Measurements from ENCODE around the gene RIMS4. TPM values are rescaled to one million over a fixed set of nuclear protein-coding genes. Genes with fewer than 3 reads are reported as not detected.

Gene RIMS4
- polyA plus RNA-seq, 4 donors, result 1.2 to 9.3 TPM; not detected in 2

DNA sequence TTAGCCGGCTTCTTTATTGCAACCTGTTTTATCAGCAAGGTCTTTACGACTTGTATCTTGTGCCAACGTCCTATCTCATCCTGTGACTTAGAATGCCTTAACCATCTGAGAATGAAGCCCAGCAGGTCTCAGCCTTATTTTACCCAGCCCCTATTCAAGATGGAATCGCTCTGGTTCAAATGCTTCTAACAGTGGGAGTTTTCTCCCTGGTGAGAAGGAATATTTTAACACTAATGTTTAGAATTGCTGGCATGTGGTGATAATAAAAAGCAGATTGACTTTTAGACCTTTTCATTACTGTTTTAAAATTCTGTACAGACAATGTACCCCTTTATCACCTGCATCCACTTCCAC lies 74.6 kb downstream of the RIMS4 start:
- Histone ChIP-seq H3K27ac (ENCODE audit: low read depth in 1 of 3, low read length in 2 of 3) (peak overlapping the region in 2 of 3 donors; percentile 32 to 60), H3K27me3 (ENCODE audit: control insufficient read depth in 3 of 3, insufficient read depth in 3 of 3, low read length in 3 of 3) (no peaks in the 10 kb centered on the region), H3K4me3 (ENCODE audit: low read depth in 1 of 3, low read length in 3 of 3) (no peak overlapping the region), H3K9me3 (ENCODE audit: control insufficient read depth in 2 of 2, insufficient read depth in 1 of 2, low read depth in 1 of 2, low read length in 1 of 2) (peaks cover 0 to 6% of the 10 kb centered on the region in 2 donors), H3K4me1 (ENCODE audit: control insufficient read depth in 3 of 3, insufficient read depth in 2 of 3, low read depth in 1 of 3, low read length in 2 of 3) (no peaks in the 10 kb centered on the region), H3K36me3 (ENCODE audit: control insufficient read depth in 3 of 3, insufficient read depth in 2 of 3, low read depth in 1 of 3, low read length in 3 of 3) (no peaks in the 10 kb centered on the region)
- FAIRE-seq (no peak), DNase-seq (no peak)
- WGBS, 3 donors, result 48 to 77% (median 68%) methylated on average over 4 of the region's 4 CpGs

- FAIRE-seq, result no peak
- WGBS, 3 donors, result 62 to 69% (median 67%) methylated on average over 3 of the region's 3 CpGs
Measured at GRCh38 chr20:44734938-44735337, 75.4 kb downstream of the RIMS4 start.

GRCh38 chr20:44733341-44734069 lies 76.8 kb downstream of the RIMS4 start:
- Histone ChIP-seq H3K27ac (ENCODE audit: low read depth in 1 of 3, low read length in 2 of 3) (no peak overlapping the region), H3K36me3 (ENCODE audit: control insufficient read depth in 3 of 3, insufficient read depth in 2 of 3, low read depth in 1 of 3, low read length in 3 of 3) (no peaks in the 10 kb centered on the region), H3K9me3 (ENCODE audit: control insufficient read depth in 2 of 2, insufficient read depth in 1 of 2, low read depth in 1 of 2, low read length in 1 of 2) (peaks cover 0 to 6% of the 10 kb centered on the region in 2 donors), H3K4me1 (ENCODE audit: control insufficient read depth in 3 of 3, insufficient read depth in 2 of 3, low read depth in 1 of 3, low read length in 2 of 3) (peaks cover 0 to 11% (median 0%) of the 10 kb centered on the region in 3 donors), H3K4me3 (ENCODE audit: low read depth in 1 of 3, low read length in 3 of 3) (no peak overlapping the region), H3K27me3 (ENCODE audit: control insufficient read depth in 3 of 3, insufficient read depth in 3 of 3, low read length in 3 of 3) (no peaks in the 10 kb centered on the region)
- peak; percentile 62 to 76 for DNase-seq
- WGBS, 3 donors, result 27 to 32% (median 28%) methylated on average over 7 of the region's 7 CpGs
- no peak for FAIRE-seq

More at GRCh38 chr20:44734938-44735337, 75.4 kb downstream of the RIMS4 start:
- Histone ChIP-seq H3K4me3 (ENCODE audit: low read depth in 1 of 3, low read length in 3 of 3) (no peak overlapping the region), H3K27ac (ENCODE audit: low read depth in 1 of 3, low read length in 2 of 3) (no peak overlapping the region), H3K36me3 (ENCODE audit: control insufficient read depth in 3 of 3, insufficient read depth in 2 of 3, low read depth in 1 of 3, low read length in 3 of 3) (no peaks in the 10 kb centered on the region), H3K9me3 (ENCODE audit: control insufficient read depth in 2 of 2, insufficient read depth in 1 of 2, low read depth in 1 of 2, low read length in 1 of 2) (peaks cover 0 to 6% of the 10 kb centered on the region in 2 donors), H3K27me3 (ENCODE audit: control insufficient read depth in 3 of 3, insufficient read depth in 3 of 3, low read length in 3 of 3) (no peaks in the 10 kb centered on the region), H3K4me1 (ENCODE audit: control insufficient read depth in 3 of 3, insufficient read depth in 2 of 3, low read depth in 1 of 3, low read length in 2 of 3) (no peaks in the 10 kb centered on the region)
- no peak for DNase-seq

DNA sequence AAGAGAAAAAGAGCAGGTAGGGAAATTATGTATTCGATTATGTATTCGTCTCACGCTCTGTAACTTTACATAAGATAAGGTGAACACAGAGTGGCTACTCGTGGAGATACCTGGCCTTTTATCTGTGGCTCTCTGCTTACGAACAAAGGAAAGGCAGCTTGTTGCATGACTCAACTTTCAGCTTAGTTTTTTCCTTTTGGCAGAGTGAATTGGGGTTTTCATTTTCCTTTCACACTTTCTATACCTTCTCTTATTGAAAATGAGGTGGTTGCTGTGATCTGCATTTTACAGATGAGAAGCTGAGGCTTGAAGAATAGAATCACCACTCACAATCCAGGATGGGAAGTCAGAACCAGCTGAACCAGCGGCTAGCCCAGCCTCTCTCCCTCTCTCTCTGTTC lies 78.0 kb downstream of the RIMS4 start:
- peak in 1 of 2 donors; percentile 21 for DNase-seq
- Histone ChIP-seq H3K36me3 (ENCODE audit: control insufficient read depth in 3 of 3, insufficient read depth in 2 of 3, low read depth in 1 of 3, low read length in 3 of 3) (no peaks in the 10 kb centered on the region), H3K27me3 (ENCODE audit: control insufficient read depth in 3 of 3, insufficient read depth in 3 of 3, low read length in 3 of 3) (no peaks in the 10 kb centered on the region), H3K27ac (ENCODE audit: low read depth in 1 of 3, low read length in 2 of 3) (no peak overlapping the region), H3K9me3 (ENCODE audit: control insufficient read depth in 2 of 2, insufficient read depth in 1 of 2, low read depth in 1 of 2, low read length in 1 of 2) (peaks cover 0 to 6% of the 10 kb centered on the region in 2 donors), H3K4me1 (ENCODE audit: control insufficient read depth in 3 of 3, insufficient read depth in 2 of 3, low read depth in 1 of 3, low read length in 2 of 3) (peaks cover 0 to 11% (median 0%) of the 10 kb centered on the region in 3 donors), H3K4me3 (ENCODE audit: low read depth in 1 of 3, low read length in 3 of 3) (no peak overlapping the region)
- 36 to 59% (median 41%) methylated on average over 6 of the region's 6 CpGs for WGBS, 3 donors
- no peak for FAIRE-seq

GRCh38 chr20:44731657-44732056 lies 78.7 kb downstream of the RIMS4 start:
- 54 to 77% (median 59%) methylated on average over 8 of the region's 8 CpGs for WGBS, 3 donors

GRCh38 chr20:44730441-44730840 lies 79.9 kb downstream of the RIMS4 start:
- WGBS, 3 donors, result 83 to 93% (median 85%) methylated on average over 2 of the region's 2 CpGs

More at GRCh38 chr20:44731657-44732056, 78.7 kb downstream of the RIMS4 start:
- H3K4me1 ChIP-seq (ENCODE audit: control insufficient read depth in 3 of 3, insufficient read depth in 2 of 3, low read depth in 1 of 3, low read length in 2 of 3), result peaks cover 0 to 11% (median 0%) of the 10 kb centered on the region in 3 donors
- H3K9me3 ChIP-seq (ENCODE audit: control insufficient read depth in 2 of 2, insufficient read depth in 1 of 2, low read depth in 1 of 2, low read length in 1 of 2), result peaks cover 0 to 2% of the 10 kb centered on the region in 2 donors
- no peaks in the 10 kb centered on the region for H3K36me3 ChIP-seq (ENCODE audit: control insufficient read depth in 3 of 3, insufficient read depth in 2 of 3, low read depth in 1 of 3, low read length in 3 of 3)
- no peak overlapping the region for H3K27ac ChIP-seq (ENCODE audit: low read depth in 1 of 3, low read length in 2 of 3)
- no peaks in the 10 kb centered on the region for H3K27me3 ChIP-seq (ENCODE audit: control insufficient read depth in 3 of 3, insufficient read depth in 3 of 3, low read length in 3 of 3)
- DNase-seq, result no peak
- no peak overlapping the region for H3K4me3 ChIP-seq (ENCODE audit: low read depth in 1 of 3, low read length in 3 of 3)
- FAIRE-seq, result no peak

DNA sequence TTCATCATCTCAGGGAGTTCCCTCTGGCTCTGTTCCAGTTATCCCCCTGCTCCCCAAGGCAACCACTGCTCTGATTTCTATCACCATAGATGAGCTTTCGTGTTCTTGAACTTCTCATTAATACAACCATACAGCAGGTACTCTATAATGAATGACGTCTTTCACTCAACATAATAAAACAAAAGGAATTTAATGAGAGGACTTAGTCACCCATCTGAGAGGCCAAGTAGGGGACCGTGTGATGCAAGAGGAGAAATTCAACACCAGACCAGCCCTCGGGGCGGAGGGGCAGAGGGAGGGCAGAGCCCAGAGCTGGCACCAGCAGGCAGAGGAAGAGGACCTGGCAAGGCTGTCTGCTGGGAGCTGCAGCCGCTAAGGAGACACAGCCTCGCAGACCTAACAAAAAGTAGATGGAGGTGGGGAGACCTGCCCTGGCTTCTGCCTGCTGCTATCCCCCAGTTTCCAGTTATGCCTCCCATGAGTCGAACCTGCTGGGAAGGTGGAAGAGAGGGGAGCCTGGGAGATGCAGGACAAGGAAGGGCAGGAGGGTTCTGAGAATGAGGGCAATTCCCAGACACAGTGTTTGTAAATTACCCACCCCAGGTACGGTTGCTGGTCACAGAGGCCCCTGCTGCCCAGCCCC lies 81.4 kb downstream of the RIMS4 start:
- Histone ChIP-seq H3K9me3 (ENCODE audit: control insufficient read depth in 2 of 2, insufficient read depth in 1 of 2, low read depth in 1 of 2, low read length in 1 of 2) (no peaks in the 10 kb centered on the region), H3K4me3 (ENCODE audit: low read depth in 1 of 3, low read length in 3 of 3) (no peak overlapping the region), H3K36me3 (ENCODE audit: control insufficient read depth in 3 of 3, insufficient read depth in 2 of 3, low read depth in 1 of 3, low read length in 3 of 3) (no peaks in the 10 kb centered on the region), H3K27me3 (ENCODE audit: control insufficient read depth in 3 of 3, insufficient read depth in 3 of 3, low read length in 3 of 3) (peaks cover 0 to 11% (median 0%) of the 10 kb centered on the region in 3 donors), H3K27ac (ENCODE audit: low read depth in 1 of 3, low read length in 2 of 3) (no peak overlapping the region), H3K4me1 (ENCODE audit: control insufficient read depth in 3 of 3, insufficient read depth in 2 of 3, low read depth in 1 of 3, low read length in 2 of 3) (peaks cover 0 to 11% (median 0%) of the 10 kb centered on the region in 3 donors)
- FAIRE-seq (no peak), DNase-seq (peak; percentile 61 to 83)
- 5 to 30% (median 15%) methylated on average over 9 of the region's 9 CpGs for WGBS, 3 donors

More at GRCh38 chr20:44730441-44730840, 79.9 kb downstream of the RIMS4 start:
- no peak for FAIRE-seq
- H3K9me3 ChIP-seq (ENCODE audit: control insufficient read depth in 2 of 2, insufficient read depth in 1 of 2, low read depth in 1 of 2, low read length in 1 of 2), result no peaks in the 10 kb centered on the region
- no peak overlapping the region for H3K27ac ChIP-seq (ENCODE audit: low read depth in 1 of 3, low read length in 2 of 3)
- H3K36me3 ChIP-seq (ENCODE audit: control insufficient read depth in 3 of 3, insufficient read depth in 2 of 3, low read depth in 1 of 3, low read length in 3 of 3), result no peaks in the 10 kb centered on the region
- peaks cover 0 to 11% (median 0%) of the 10 kb centered on the region in 3 donors for H3K4me1 ChIP-seq (ENCODE audit: control insufficient read depth in 3 of 3, insufficient read depth in 2 of 3, low read depth in 1 of 3, low read length in 2 of 3)
- no peak for DNase-seq
- H3K4me3 ChIP-seq (ENCODE audit: low read depth in 1 of 3, low read length in 3 of 3), result no peak overlapping the region
- H3K27me3 ChIP-seq (ENCODE audit: control insufficient read depth in 3 of 3, insufficient read depth in 3 of 3, low read length in 3 of 3), result no peaks in the 10 kb centered on the region

DNA sequence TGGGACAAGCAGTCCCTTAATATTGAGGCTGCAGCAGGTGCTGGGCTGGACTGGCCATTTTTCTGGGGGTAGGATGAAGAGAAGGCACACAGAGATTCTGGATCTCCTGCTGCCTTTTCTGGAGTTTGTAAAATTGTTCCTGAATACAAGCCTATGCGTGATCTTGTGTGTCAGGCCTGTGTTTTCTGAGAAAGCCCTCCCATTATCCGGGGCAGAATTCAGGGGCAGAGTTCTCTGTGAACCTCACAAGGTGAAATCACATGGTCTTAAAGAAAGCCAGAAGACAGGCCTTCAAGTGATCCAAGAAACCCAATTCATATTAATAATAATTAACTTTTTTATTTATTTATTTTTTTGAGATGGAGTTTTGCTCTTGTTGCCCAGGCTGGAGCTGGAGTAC lies 82.7 kb downstream of the RIMS4 start:
- WGBS, 3 donors, result 64 to 81% (median 73%) methylated on average over 2 of the region's 2 CpGs
- DNase-seq, result no peak
- Histone ChIP-seq H3K9me3 (ENCODE audit: control insufficient read depth in 2 of 2, insufficient read depth in 1 of 2, low read depth in 1 of 2, low read length in 1 of 2) (no peaks in the 10 kb centered on the region), H3K36me3 (ENCODE audit: control insufficient read depth in 3 of 3, insufficient read depth in 2 of 3, low read depth in 1 of 3, low read length in 3 of 3) (no peaks in the 10 kb centered on the region), H3K4me3 (ENCODE audit: low read depth in 1 of 3, low read length in 3 of 3) (no peak overlapping the region), H3K27ac (ENCODE audit: low read depth in 1 of 3, low read length in 2 of 3) (no peak overlapping the region), H3K4me1 (ENCODE audit: control insufficient read depth in 3 of 3, insufficient read depth in 2 of 3, low read depth in 1 of 3, low read length in 2 of 3) (peaks cover 0 to 11% (median 0%) of the 10 kb centered on the region in 3 donors), H3K27me3 (ENCODE audit: control insufficient read depth in 3 of 3, insufficient read depth in 3 of 3, low read length in 3 of 3) (peaks cover 0 to 11% (median 0%) of the 10 kb centered on the region in 3 donors)
- FAIRE-seq, result no peak

All from small intestine (tissue), 7 donors.